HAP-1 (cell line): ENCODE results near the gene KCTD20.

Experiments
- DNase-seq, 2 experiments: peaks; one replicate each; pipeline ENCODE4 v3.0.0-alpha.2; 2016 to 2020; ENCODE audit warnings: low spot score in 2 of 2
- H3K27me3 ChIP-seq: fragments of 250-450 bp; sonication (Bioruptor Pico); 2 replicates; pipeline ENCODE4 v1.5.1; 2020; ENCODE audit warnings: low read depth, mild to moderate bottlenecking, moderate library complexity
- H3K36me3 ChIP-seq: fragments of 250-450 bp; sonication (Bioruptor Pico); replicated peaks from 2 replicates; pipeline ENCODE4 v1.5.1; 2020; ENCODE audit warnings: mild to moderate bottlenecking
- H3K4me1 ChIP-seq: fragments of 250-450 bp; sonication (Bioruptor Pico); 2 replicates; pipeline ENCODE4 v1.5.1; 2020; ENCODE audit warnings: mild to moderate bottlenecking
- H3K4me3 ChIP-seq: fragments of 250-450 bp; sonication (Bioruptor Pico); 2 replicates; pipeline ENCODE4 v1.5.1; 2020; ENCODE audit warnings: mild to moderate bottlenecking, moderate library complexity
- H3K9me3 ChIP-seq: fragments of 250-450 bp; sonication (Bioruptor Pico); 2 replicates; pipeline ENCODE4 v1.5.1; 2020; ENCODE audit warnings: mild to moderate bottlenecking, moderate library complexity
- in situ Hi-C: fragments of 300-500 bp; cut with MboI; formaldehyde crosslinking; loops from 3 replicates; pipeline ENCODE4 v1.14.3; 2020; ENCODE audit warnings: low sequenced_read_pairs, inconsistent platforms, mixed read lengths

The KCTD20 gene

GRCh38 chr6:36491378-36491965 lies 48.7 kb downstream of the KCTD20 start:
- no peaks in the 10 kb centered on the region for H3K27me3 ChIP-seq
- H3K4me1 ChIP-seq, result peaks cover 7% of the 10 kb centered on the region; the same call in 1 of the 2 replicates
- no peaks in the 10 kb centered on the region for H3K9me3 ChIP-seq
- no peak overlapping the region for H3K4me3 ChIP-seq
- in situ Hi-C loops, result no loop called here
- DNase-seq, result no peak
- peaks cover 30% of the 10 kb centered on the region for H3K36me3 ChIP-seq

GRCh38 chr6:36492092-36492491 lies 49.3 kb downstream of the KCTD20 start:
- DNase-seq, result no peak
- Histone ChIP-seq H3K4me1 (peaks cover 7% of the 10 kb centered on the region; the same call in 1 of the 2 replicates), H3K9me3 (no peaks in the 10 kb centered on the region), H3K36me3 (peaks cover 27% of the 10 kb centered on the region), H3K27me3 (no peaks in the 10 kb centered on the region), H3K4me3 (no peak overlapping the region)
- in situ Hi-C loops, result no loop called here

GRCh38 chr6:36492621-36493020 lies 49.8 kb downstream of the KCTD20 start:
- Histone ChIP-seq H3K36me3 (peaks cover 22% of the 10 kb centered on the region), H3K27me3 (no peaks in the 10 kb centered on the region), H3K4me1 (peaks cover 7% of the 10 kb centered on the region; the same call in 1 of the 2 replicates), H3K9me3 (no peaks in the 10 kb centered on the region), H3K4me3 (no peak overlapping the region)
- in situ Hi-C loops, result no loop called here
- DNase-seq, result no peak

- peaks cover 7% of the 10 kb centered on the region; the same call in 1 of the 2 replicates for H3K4me1 ChIP-seq
- in situ Hi-C loops, result no loop called here
- no peak for DNase-seq
Observed at GRCh38 chr6:36493319-36493718, 50.5 kb downstream of the KCTD20 start.

GRCh38 chr6:36493859-36494258 lies 51.1 kb downstream of the KCTD20 start:
- peaks cover 16% of the 10 kb centered on the region for H3K36me3 ChIP-seq

More at GRCh38 chr6:36493319-36493718, 50.5 kb downstream of the KCTD20 start:
- Histone ChIP-seq H3K4me3 (no peak overlapping the region), H3K27me3 (no peaks in the 10 kb centered on the region), H3K36me3 (peaks cover 17% of the 10 kb centered on the region), H3K9me3 (no peaks in the 10 kb centered on the region)

GRCh38 chr6:36495086-36495485 lies 52.3 kb downstream of the KCTD20 start:
- H3K4me3 ChIP-seq, result no peak overlapping the region
- peaks cover 7% of the 10 kb centered on the region; the same call in 1 of the 2 replicates for H3K4me1 ChIP-seq
- DNase-seq, result no peak
- peaks cover 16% of the 10 kb centered on the region for H3K36me3 ChIP-seq
- in situ Hi-C loops, result no loop called here
- H3K9me3 ChIP-seq, result no peaks in the 10 kb centered on the region
- no peaks in the 10 kb centered on the region for H3K27me3 ChIP-seq

More at GRCh38 chr6:36493859-36494258, 51.1 kb downstream of the KCTD20 start:
- Histone ChIP-seq H3K27me3 (no peaks in the 10 kb centered on the region), H3K4me3 (no peak overlapping the region), H3K4me1 (peaks cover 7% of the 10 kb centered on the region; the same call in 1 of the 2 replicates), H3K9me3 (no peaks in the 10 kb centered on the region)
- DNase-seq, result peak in 1 of 2 experiments; percentile 27
- in situ Hi-C loops, result no loop called here

GRCh38 chr6:36499918-36500317 lies 57.1 kb downstream of the KCTD20 start:
- Histone ChIP-seq H3K4me1 (no peaks in the 10 kb centered on the region), H3K9me3 (no peaks in the 10 kb centered on the region), H3K27me3 (no peaks in the 10 kb centered on the region), H3K4me3 (no peak overlapping the region), H3K36me3 (peaks cover 13% of the 10 kb centered on the region)
- no peak for DNase-seq
- in situ Hi-C loops, result no loop called here

- Histone ChIP-seq H3K9me3 (no peaks in the 10 kb centered on the region), H3K36me3 (peaks cover 15% of the 10 kb centered on the region), H3K4me3 (no peak overlapping the region), H3K4me1 (no peaks in the 10 kb centered on the region), H3K27me3 (no peaks in the 10 kb centered on the region)
- no peak for DNase-seq
- in situ Hi-C loops, result no loop called here
Observed at GRCh38 chr6:36501686-36502085, 58.9 kb downstream of the KCTD20 start.

- no peaks in the 10 kb centered on the region for H3K9me3 ChIP-seq
- in situ Hi-C loops, result no loop called here
- peaks cover 15% of the 10 kb centered on the region for H3K36me3 ChIP-seq
Observed at GRCh38 chr6:36504181-36504580, 61.4 kb downstream of the KCTD20 start.

GRCh38 chr6:36504982-36505381 lies 62.2 kb downstream of the KCTD20 start:
- no peak overlapping the region for H3K4me3 ChIP-seq
- no peaks in the 10 kb centered on the region for H3K27me3 ChIP-seq
- no peaks in the 10 kb centered on the region for H3K4me1 ChIP-seq
- no peak for DNase-seq
- in situ Hi-C loops, result no loop called here
- H3K9me3 ChIP-seq, result no peaks in the 10 kb centered on the region
- peaks cover 15% of the 10 kb centered on the region for H3K36me3 ChIP-seq

More at GRCh38 chr6:36504181-36504580, 61.4 kb downstream of the KCTD20 start:
- H3K4me1 ChIP-seq, result no peaks in the 10 kb centered on the region
- H3K4me3 ChIP-seq, result no peak overlapping the region
- no peak for DNase-seq
- no peaks in the 10 kb centered on the region for H3K27me3 ChIP-seq

- Histone ChIP-seq H3K36me3 (peaks cover 15% of the 10 kb centered on the region), H3K9me3 (no peaks in the 10 kb centered on the region), H3K4me3 (no peak overlapping the region), H3K27me3 (no peaks in the 10 kb centered on the region), H3K4me1 (no peaks in the 10 kb centered on the region)
- no peak for DNase-seq
- in situ Hi-C loops, result no loop called here
Observed at GRCh38 chr6:36505744-36506534, 63.1 kb downstream of the KCTD20 start.

- no peak for DNase-seq
- Histone ChIP-seq H3K4me3 (no peak overlapping the region), H3K4me1 (no peaks in the 10 kb centered on the region), H3K27me3 (no peaks in the 10 kb centered on the region), H3K9me3 (no peaks in the 10 kb centered on the region), H3K36me3 (peaks cover 15% of the 10 kb centered on the region)
- in situ Hi-C loops, result no loop called here
Observed at GRCh38 chr6:36506611-36507010, 63.8 kb downstream of the KCTD20 start.

- H3K9me3 ChIP-seq, result no peaks in the 10 kb centered on the region
- in situ Hi-C loops, result no loop called here
Observed at GRCh38 chr6:36508532-36508931, 65.7 kb downstream of the KCTD20 start.

GRCh38 chr6:36510365-36510764 lies 67.6 kb downstream of the KCTD20 start:
- no peaks in the 10 kb centered on the region; the same call in 1 of the 2 replicates for H3K4me1 ChIP-seq
- no peaks in the 10 kb centered on the region for H3K27me3 ChIP-seq
- H3K36me3 ChIP-seq, result peaks cover 20% of the 10 kb centered on the region
- in situ Hi-C loops, result no loop called here
- no peaks in the 10 kb centered on the region for H3K9me3 ChIP-seq
- no peak for DNase-seq
- H3K4me3 ChIP-seq, result no peak overlapping the region

More at GRCh38 chr6:36508532-36508931, 65.7 kb downstream of the KCTD20 start:
- H3K27me3 ChIP-seq, result no peaks in the 10 kb centered on the region
- H3K4me1 ChIP-seq, result no peaks in the 10 kb centered on the region
- H3K4me3 ChIP-seq, result no peak overlapping the region
- peaks cover 18% of the 10 kb centered on the region for H3K36me3 ChIP-seq
- DNase-seq, result no peak
